DOHH2 (cell line): ENCODE results near the gene SORL1-AS1.

Experiments
- EZH2phosphoT487 ChIP-seq: fragments of 200-600 bp; sonication (generic); IDR thresholded peaks from 2 replicates; pipeline ENCODE4 v1.6.1; 2017; ENCODE audit warnings: borderline replicate concordance, mild to moderate bottlenecking, antibody characterized with exemption, low read length, moderate library complexity, mixed read lengths
- TF ChIP-seq, protein P1 (sequence below): fragments of 200-600 bp; sonication (generic); IDR thresholded peaks from one replicate; pipeline ENCODE4 v1.5.1; 2014; ENCODE audit warnings: antibody characterized with exemption, mild to moderate bottlenecking, low read depth, low read length; ENCODE audit not compliant: poor library complexity, severe bottlenecking

GRCh38 chr11:121406291-121406690, 46.5 kb downstream of the SORL1-AS1 start:
- TF ChIP-seq, protein P1, sequence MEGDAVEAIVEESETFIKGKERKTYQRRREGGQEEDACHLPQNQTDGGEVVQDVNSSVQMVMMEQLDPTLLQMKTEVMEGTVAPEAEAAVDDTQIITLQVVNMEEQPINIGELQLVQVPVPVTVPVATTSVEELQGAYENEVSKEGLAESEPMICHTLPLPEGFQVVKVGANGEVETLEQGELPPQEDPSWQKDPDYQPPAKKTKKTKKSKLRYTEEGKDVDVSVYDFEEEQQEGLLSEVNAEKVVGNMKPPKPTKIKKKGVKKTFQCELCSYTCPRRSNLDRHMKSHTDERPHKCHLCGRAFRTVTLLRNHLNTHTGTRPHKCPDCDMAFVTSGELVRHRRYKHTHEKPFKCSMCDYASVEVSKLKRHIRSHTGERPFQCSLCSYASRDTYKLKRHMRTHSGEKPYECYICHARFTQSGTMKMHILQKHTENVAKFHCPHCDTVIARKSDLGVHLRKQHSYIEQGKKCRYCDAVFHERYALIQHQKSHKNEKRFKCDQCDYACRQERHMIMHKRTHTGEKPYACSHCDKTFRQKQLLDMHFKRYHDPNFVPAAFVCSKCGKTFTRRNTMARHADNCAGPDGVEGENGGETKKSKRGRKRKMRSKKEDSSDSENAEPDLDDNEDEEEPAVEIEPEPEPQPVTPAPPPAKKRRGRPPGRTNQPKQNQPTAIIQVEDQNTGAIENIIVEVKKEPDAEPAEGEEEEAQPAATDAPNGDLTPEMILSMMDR = no peak
- TF ChIP-seq EZH2phosphoT487 = no peak
